GM19438 (cell line): ENCODE measurements around the gene IGDCC3.

Experiments
- ATAC-seq: cut with Tn5 transposase; IDR thresholded peaks from one replicate; pipeline ENCODE4 v1.9.1; 2021; ENCODE audit warnings: low read depth; ENCODE audit not compliant: unreplicated experiment

The IGDCC3 gene

DNA sequence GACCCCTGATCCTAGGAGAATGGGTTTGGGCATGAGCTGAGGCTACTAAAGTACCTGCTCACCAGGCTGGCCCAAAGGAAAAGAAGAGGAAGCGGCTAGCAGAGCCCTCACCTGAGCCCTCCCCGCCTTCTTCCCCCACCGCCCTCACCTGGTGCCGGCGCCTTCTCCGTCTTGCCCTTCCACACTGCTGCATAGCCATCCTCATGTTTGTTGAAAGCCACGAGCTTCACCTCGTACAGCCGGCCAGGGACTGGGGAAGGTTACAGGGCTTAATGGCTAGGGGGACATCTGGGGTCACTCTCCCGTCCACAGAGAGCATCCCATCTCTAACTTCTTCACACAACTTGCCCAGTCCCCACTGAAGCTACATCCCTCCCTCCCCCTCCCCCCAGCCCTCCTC, 13.9 kb upstream of the IGDCC3 start:
- no peak for ATAC-seq

DNA sequence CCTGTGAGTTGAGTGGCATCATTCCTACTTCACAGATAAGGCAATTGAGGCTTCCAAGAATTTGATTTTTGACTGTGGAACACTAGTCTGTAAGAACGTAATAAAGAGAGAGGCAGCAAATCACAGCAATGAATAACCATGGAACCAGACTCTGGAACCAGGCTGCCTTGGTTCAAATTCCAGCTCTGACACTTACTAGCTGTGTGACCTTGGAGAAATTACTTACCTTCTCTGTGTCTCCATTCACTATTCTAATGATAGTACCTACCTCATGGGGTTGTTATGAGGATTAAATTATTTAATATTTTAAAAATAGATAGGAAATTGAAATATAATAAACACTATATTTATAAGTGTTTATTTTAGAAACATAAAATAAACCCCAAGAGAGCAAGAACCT, 12.6 kb upstream of the IGDCC3 start:
- ATAC-seq, result no peak

DNA sequence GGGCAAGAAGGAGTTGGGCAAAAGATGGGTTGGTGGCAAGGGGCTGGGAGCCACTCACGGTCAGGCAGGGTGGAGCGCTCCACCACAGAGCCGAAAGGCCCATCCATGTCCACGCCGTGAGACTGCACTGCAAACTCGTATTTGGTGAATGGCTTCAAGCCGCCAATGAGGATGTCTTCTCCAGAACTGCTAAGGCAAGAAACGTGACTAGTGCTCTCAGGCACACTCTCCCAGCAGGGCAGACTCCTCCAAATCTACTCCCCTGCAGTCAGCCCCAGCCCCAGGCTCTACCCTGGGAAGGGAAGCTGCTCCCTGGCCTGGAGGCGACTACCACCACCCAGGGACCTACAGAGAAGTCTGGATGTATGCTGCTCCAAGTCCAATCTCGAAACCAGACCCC, 11.4 kb upstream of the IGDCC3 start:
- ATAC-seq, result no peak

DNA sequence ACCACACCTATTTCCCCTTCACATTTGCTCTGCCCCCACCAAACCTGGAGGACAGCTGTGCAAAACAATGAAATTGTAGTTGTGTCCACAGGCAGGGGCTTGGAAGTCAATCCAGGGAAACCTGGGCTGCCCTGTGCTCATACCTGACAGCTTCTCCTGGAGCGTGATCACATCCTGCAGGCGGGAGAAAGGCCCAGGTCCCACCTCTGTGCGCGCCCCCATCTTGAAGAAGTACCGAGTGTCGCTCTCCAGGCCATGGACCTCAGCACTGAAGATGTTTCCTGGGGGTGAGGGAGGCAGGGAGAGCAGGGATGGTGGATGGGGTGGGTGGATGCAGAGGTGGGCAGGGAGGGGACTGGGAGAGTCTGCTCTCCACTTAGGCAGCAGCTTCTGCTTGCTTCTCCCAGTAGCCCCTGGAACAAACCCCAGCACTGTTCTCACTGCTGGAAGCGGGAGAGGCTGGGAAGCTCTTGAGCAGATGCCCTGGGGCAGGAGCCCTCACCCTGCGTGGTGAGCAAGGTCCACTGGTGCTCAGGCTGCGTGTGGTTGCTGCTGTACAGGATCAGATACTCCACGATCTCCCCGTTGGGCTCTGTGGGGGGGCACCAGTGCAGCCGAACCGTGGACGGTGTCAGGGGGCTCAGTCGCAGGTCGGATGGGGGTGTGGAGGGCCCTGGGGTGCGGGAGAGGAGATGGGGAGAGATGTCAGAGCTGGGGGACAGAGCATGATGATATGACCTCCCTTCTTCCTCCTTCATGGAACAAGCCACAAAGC, 10.7 kb upstream of the IGDCC3 start:
- ATAC-seq, result no peak

DNA sequence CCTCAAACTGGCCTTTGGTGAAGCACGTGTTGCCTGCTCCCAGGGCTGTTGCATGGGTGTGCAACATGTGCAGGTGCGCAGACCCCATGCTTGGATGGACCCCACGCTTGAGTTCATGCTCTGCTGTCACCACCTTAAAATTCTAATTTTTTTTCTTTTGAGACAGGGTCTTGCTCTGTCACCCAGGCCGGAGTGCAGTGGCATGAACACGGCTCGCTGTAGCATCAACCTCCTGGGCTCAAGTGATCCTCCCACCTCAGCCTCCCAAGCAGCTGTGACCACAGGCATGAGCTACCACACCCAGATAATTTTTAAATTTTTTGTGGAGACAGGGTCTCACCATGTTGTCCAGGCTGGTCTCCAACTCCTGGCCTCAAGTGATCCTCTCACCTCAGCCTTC, 9.1 kb upstream of the IGDCC3 start:
- no peak for ATAC-seq

DNA sequence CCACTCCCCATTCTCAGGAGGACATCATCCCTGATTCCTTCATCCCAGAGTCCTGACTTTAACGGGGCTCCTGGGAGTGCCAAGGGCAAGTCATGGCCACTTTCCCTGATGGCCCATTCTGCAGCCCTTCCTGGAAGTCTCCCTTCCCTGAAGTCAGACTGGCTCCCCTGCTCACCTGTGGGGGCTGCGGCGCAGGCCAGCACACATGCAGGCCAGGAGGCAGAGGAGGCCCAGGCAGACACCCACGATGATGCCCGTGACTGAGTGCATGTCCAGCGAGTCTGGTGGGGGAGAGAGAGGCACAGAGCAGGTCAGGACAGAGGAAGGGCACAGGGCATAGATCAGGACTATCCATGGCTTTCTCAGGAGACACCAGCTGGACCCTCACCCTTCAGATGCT, 8.6 kb upstream of the IGDCC3 start:
- ATAC-seq, result no peak

DNA sequence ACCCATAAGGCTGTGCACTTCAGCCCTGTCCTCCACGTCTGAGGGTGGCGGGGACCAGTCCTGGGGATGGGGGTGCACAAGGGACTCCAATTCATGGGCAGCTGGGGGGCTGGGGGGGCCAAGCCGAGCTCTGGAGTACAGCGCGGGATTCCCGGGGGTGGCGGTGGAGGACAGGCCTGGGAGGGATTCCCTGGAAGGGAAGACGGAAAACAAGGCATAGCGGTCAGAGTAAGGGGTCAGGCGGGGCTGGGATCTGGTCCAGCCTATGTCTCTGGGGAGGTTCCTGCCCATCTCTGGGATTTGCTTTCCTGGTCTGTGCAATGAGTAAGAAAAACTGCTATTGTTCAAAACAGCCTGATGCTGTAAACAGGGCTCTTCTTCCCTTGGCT, 8.1 kb upstream of the IGDCC3 start:
- no peak for ATAC-seq

DNA sequence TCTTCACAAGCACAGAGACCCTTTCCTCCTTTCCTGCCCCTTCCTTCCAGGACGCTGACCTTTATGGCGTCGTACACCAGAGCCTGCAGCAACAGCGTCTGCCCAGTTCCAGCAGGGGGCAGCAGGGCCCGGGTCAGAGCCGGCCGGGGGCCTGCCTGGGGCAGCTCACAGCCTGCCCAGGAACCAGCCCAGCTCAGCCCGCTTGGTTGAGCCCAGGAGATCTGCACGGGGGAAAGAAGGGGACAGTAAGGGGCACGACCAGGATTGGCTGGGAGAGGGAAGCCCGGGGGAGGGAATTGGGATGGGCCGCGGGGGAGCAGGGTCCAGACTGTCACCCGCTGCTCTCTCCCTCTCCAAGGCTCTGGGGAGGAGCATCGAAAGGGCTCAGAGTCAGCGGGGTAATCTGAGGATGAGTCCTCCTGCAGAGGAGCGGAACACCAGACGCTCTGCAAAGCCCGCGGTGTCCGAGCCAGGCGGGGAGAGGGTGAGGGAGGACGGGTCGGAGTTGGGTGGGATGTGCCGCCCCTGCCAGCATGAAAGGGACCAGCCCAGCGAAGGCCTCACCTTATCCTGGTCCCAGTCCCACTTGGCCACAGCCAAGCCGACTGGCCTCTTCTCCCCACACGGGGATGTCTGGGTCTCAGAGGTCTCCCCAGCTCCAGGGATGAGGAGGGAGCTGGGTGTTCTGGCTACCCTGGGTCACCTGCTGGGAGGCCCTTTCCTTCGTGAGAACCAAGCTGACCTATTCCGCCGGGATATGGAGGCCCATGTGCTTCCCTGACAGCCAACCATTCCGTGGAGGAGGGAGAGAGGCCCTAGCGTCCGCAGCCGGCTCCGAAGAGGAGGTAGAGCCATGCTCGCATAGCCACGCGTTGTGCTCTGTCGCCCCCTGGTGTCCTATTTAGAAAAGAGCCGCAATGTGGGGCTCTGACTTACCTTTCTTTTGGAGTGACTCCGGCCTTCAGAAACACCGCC, 7.4 kb upstream of the IGDCC3 start:
- no peak for ATAC-seq

DNA sequence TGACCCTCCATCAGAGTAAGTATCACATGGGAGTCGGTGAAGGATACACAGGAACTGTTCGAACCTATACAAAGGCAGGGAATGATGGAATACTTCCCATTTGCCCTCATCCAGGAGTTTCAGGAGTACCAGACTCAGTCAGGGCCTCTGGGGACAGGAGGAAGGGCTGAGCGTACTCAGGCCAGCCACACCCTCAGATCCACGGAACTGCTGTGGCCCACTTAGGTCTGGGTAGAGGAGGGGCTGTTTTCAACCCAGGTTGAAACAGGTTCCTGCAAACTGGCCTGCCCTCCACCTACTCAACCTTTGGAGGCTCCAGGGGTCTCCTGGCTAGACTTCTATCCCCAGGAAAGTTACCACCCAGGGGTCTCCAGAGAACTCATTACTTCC, 6.7 kb upstream of the IGDCC3 start:
- ATAC-seq, result no peak

DNA sequence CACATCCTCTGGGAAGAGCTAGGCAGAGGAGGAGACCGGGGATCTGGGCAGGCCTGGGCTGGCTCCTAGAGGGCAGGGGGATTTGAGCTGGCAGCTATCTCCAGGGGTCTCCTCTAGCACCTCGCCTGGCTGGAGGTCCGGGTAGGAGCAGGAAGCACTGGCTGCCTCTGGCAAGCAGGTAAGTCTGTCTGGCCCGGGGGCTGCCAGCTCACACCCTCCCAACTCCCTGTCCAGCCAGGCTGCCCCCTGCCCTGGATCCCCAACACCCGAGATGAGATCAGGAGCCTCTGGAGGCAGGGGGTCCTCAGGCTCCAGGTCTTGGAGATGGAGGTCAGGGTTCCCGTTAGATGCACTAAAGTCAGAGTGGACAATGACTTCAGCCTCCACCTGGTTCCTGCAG, 6.2 kb upstream of the IGDCC3 start:
- no peak for ATAC-seq

DNA sequence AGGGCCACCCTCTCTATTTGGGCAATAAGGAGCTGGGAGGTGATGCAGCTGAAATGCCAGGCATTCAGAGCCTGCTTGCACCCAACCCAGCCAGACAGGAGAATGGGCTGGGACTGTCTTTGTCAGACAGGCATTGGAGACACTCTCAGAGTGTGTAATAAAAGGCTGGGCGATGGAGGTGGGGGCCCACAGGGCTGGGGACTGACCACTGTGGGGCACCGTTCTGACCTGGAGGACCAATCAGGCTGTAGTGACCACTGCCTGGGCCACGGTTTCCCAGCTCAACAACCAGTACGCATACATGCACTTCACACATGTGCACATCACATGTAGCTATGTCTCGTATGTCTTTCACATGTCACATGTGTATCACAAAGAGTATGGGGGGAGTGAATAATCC, 5.7 kb upstream of the IGDCC3 start:
- ATAC-seq, result no peak

DNA sequence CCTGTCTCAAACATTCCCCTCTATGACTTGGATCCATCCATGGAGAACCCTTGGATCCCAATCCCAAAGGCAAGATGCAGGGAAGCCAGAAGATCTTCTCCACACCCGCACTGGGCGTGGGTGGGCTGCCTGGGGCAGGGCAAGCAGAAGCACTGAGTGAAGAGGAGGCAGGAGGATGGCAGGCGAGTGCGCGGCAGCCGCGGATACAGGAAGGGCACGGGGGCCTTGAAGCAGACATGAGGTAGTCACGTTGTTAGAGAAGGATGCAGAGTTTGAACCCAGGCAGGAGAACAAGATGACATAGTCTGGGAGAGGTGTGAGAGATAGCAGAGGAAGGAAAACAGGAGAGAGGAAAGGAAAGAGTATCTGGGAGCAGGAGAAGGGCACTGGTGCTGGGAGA, 5.1 kb upstream of the IGDCC3 start:
- no peak for ATAC-seq

DNA sequence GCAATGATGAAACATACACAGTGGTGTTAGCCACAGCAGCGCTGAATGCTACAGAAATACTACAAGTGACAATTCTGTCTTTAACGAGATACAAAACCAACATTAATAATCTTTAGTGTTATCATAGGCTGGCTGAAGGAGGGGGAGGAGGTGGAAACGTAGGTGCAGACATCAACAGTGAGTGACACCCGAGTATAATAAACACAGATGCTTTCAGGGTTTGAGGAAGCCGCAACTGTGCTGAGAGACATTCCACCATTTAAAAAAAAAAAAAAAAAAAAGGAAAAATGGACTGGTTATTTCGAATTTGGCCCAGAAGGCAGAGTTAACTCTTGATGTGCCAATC, 4.3 kb upstream of the IGDCC3 start:
- ATAC-seq, result no peak

DNA sequence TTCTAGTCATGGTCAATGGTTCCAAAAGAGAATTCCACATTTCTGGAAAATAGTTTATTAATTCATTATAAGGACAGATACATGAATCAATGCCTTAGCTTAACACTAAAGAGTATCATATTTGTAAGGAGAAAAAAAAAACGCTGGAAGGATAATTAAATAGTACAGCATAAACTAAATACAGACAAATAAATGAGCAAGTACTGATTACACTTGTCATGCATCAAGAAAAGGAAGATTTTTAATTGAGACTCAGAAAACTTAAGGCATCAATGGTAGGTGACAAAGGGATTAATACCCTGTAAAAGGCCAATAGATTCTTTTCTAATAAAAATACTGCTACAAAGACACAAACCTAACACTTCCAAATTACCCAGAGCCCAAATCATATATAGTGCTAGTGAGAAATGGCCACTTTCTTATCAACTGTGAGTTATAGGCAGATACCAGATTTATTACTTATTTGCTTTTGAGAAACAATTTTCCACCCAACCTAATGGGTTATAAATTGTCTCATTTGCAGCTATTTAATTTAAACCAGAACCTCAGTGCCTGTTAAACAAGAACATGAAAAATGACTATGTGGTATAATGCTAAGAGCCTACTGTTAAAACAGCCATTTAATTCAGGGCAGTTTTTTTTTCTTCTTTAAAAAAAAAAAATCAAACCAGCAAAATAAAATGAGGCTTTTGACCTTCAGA, 3.8 kb upstream of the IGDCC3 start:
- ATAC-seq, result no peak

DNA sequence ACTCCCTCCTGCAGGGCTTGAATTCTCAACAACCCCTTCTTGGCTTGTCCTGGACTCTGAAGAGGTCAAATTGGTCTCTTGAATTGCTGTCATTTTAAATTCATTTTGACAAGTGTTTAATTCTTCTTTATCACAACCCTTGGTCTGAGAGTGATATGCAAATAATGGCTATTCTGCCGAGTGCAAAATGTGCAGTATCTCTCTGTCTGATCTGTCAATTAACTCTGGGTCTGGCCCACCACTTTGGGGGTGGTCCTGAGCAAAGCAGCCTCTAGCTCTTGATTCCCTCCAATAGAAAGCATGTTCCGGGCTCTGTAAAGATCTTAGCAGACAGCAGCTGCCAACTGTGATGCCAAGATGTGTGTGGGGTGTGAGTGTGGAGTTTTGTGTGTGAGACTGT, 2.2 kb upstream of the IGDCC3 start:
- no peak for ATAC-seq

DNA sequence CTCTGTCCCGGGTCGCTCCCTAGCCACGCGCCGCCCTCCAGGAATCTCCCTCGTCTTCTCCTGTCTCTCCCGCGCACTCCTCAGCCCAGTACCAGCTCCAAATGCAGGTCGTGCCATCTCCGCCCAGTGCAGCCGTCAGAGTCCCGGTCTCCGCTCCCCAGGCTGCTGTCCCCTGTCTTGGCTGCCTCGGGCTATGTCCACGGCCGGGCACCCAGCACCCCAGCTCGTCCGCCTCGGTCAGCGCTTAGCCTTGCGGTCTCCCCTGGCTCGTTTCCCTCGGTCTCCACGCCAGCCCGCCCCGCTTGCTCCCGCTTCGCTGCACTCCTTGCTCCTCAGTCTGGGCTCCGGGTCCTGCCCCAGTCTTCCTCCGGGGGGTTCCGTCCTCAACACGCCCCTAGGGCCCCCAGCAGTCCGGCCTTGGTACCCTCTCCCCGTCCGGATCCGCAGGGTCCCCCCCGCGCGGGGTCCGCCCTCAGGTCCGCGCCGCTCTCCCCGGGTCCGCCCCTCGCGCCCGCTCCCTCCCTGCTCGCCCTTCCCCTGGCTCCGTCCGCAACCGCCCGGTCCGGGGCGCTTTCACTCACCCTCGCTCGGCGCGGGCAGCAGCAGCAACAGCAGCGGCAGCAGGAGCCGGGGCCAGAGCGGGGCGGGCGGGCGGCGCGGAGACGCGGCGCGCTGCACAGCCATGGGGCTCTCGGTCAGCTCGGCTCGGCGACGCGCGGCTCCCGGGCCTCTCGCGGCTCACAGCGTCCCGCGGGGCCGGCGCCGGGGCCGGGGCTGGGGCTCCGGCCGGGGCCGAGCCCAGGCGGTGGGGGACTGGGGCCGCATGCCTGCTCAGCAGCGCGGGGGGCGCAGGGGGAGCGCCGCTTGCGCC, 462 bp downstream of the IGDCC3 start:
- ATAC-seq, result no peak

DNA sequence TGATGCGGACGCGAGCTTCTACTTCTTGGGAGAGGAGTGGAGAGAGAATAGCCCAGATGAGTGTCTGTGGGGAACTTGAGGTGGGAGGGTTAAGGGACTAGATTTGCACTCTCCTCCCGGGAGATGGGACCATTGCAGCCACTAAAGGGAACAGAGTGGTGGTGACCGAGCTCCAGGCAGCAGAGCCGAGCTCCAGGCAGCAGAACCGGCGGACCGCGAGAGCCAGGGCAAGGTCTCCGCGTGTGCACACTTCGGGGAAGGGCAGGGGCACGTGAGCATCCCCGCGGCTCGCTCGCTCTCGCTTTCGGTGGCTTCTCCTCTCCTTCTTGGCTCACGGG, 1.1 kb downstream of the IGDCC3 start:
- no peak for ATAC-seq

DNA sequence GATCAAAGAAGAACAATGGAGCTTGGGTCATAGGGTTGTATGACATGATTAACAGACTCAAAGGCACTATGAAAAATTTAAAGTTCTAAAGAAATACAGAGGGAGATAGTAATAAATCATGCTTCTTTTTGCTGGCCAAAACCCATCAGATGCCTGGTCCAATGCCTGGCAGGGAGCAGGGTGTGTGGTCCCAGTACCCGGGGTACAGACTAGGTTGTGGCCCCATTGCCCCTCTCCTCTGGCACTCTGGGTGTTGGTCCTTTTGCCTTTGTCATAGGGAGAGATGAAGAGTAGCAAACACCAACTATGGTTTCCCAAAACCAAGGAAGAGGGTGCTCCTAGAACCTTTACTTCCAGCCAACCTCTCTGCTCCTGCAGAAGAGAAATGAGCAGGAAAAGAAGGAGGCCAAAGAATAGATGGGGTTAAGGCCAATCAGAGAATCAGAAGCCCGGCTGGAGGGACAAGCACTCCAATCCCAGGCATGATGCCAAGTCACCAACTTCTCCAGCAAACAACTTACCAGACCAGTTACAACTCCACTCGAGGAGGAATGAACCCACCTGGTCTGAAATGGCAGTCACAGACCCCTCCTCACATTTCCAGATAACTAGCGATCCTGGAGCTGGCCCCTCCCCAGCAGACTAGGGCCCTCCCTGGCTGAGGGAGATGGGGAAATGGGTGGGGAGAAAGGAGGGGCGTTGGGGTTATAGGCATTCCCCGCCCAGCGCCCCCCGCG, 1.8 kb downstream of the IGDCC3 start:
- no peak for ATAC-seq

DNA sequence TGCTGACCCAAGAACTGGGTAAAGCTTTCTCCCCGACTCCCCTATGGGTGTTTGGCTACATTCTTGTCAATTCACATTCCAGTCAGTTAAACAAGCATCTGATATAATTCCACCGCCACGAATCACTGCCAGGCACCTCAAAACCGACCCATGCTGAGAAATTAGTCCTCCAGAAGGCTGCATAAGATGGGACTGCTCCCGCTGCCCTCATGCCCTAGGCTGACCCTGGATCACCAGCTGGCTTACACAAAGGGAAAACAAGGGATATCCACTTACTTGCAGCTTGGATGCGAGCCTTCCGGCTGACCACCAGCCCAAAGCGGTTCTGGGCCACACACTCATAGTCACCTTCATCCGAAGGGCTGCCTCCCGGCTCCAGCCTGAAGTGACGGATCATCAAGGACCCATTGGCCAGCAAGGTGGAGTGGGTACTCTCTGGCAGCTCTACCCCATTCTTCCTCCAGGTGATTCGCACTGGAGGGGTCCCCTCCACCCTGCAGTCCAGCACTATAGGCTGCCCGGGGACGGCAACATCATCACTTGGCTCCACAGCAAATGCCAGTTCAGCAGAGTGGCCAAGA, 2.9 kb downstream of the IGDCC3 start:
- ATAC-seq, result no peak

DNA sequence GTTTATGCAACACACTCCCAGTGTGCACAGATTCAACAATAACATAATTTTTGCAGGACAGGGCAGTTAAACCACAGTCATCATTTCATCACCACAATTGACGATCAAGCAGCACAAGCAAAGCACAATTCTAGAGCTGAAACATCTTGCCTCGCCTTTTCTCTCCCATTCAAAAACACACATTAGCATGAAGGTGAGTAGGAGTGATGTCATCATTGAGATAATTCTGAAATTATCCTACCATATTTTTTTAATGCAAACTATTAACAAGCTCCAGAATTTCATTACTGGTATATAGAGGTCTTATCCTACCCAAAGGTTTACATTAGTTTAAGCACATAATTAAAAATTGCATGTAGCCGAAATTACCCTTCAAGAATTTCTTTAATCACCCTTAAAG, 3.5 kb downstream of the IGDCC3 start:
- ATAC-seq, result no peak
